Testis (tissue), 3 donors: ENCODE results near the gene DIS3L2. TPM values are rescaled to one million over a fixed set of nuclear protein-coding genes. Genes with fewer than 3 reads are reported as not detected.
"Not testable (repeated sequence)": the region's sequence is repeated elsewhere in the genome, so short reads cannot be mapped to it uniquely, and the experiment has no call there.

Experiments used
- DNase-seq: peaks from one replicate; pipeline ENCODE4 v3.0.0-alpha.2; 2019
- H3K27ac ChIP-seq, 2 donors: fragments of 200-600 bp; sonication (generic); one replicate each; pipeline ENCODE4 v1.5.1; 2019
- H3K27me3 ChIP-seq: fragments of 200-600 bp; sonication (generic); one replicate; pipeline ENCODE4 v1.5.1; 2019
- H3K36me3 ChIP-seq: fragments of 200-600 bp; sonication (generic); one replicate; pipeline ENCODE4 v1.5.1; 2017; ENCODE audit warnings: low read depth; ENCODE audit errors: missing control alignments
- H3K4me1 ChIP-seq: fragments of 200-600 bp; sonication (generic); one replicate; pipeline ENCODE4 v1.5.1; 2019
- H3K4me3 ChIP-seq, 2 donors: fragments of 200-600 bp; sonication (generic); one replicate each; pipeline ENCODE4 v1.5.1; 2017 to 2019
- H3K9me3 ChIP-seq: fragments of 200-600 bp; sonication (generic); one replicate; pipeline ENCODE4 v1.5.1; 2017
- CTCF ChIP-seq, 3 experiments: fragments of 450-650 bp in 2 of 3; fragments of 200-600 bp in 1 of 3; sonication (generic) in 1 of 3; IDR thresholded peaks; one replicate each; pipeline ENCODE4 v1.5.1; 2016 to 2019; ENCODE audit warnings: antibody characterized with exemption in 3 of 3, mild to moderate bottlenecking in 2 of 3, moderate library complexity in 1 of 3
- POLR2A ChIP-seq: fragments of 450-650 bp; IDR thresholded peaks from one replicate; pipeline ENCODE4 v1.6.1; 2017; ENCODE audit warnings: antibody characterized with exemption, mild to moderate bottlenecking, moderate library complexity
- WGBS, 2 donors: methylation state at CpG; one replicate each; pipeline ENCODE4 v1.1.5; 2018; 5-methylcytosine and 5-hydroxymethylcytosine counted together
- intact Hi-C: fragments of 100-400 bp; cut with DNase I; formaldehyde crosslinking; loops from one replicate; pipeline ENCODE4 v1.15.1; 2023; ENCODE audit warnings: low total_unique reads
- polyA plus RNA-seq: library from polyadenylated mRNA; stranded (reverse); fragments of 350-450 nt; fragmentation: Illumina TruSeq; extraction: RNeasy Lipid Tissue Mini Kit (QIAGEN cat#74804); gene quantifications from one replicate; pipeline ENCODE4 v1.2.3, GENCODE V29; 2014; ENCODE audit warnings: low read depth, low replicate concordance; ENCODE audit not compliant: insufficient read depth
- total RNA-seq, 2 donors: library from RNA; depleted of rRNA; stranded (reverse); fragments of >200 nt; gene quantifications; one replicate each; pipeline ENCODE4 v1.2.3, GENCODE V29; 2016

DIS3L2 gene
- total and polyA plus RNA-seq, 3 donors from 2014 or later, result 32.5 to 80.7 (median 70.4) TPM

GRCh38 chr2:232332940-232333259, 371.4 kb downstream of the DIS3L2 start:
- Histone ChIP-seq H3K27ac (no peak overlapping the region), H3K4me3 (no peak overlapping the region), H3K9me3 (no peaks in the 10 kb centered on the region), H3K27me3 (no peaks in the 10 kb centered on the region), H3K36me3 (no peaks in the 10 kb centered on the region), H3K4me1 (no peaks in the 10 kb centered on the region)
- WGBS, 2 donors, result 74 to 82% methylated on average over 10 of the region's 10 CpGs
- TF ChIP-seq POLR2A, result no peak
- TF ChIP-seq CTCF (IDR thresholded peaks at IDR 0.05), result no peak
- no peak for DNase-seq
- intact Hi-C loops, result no loop called here

DNA sequence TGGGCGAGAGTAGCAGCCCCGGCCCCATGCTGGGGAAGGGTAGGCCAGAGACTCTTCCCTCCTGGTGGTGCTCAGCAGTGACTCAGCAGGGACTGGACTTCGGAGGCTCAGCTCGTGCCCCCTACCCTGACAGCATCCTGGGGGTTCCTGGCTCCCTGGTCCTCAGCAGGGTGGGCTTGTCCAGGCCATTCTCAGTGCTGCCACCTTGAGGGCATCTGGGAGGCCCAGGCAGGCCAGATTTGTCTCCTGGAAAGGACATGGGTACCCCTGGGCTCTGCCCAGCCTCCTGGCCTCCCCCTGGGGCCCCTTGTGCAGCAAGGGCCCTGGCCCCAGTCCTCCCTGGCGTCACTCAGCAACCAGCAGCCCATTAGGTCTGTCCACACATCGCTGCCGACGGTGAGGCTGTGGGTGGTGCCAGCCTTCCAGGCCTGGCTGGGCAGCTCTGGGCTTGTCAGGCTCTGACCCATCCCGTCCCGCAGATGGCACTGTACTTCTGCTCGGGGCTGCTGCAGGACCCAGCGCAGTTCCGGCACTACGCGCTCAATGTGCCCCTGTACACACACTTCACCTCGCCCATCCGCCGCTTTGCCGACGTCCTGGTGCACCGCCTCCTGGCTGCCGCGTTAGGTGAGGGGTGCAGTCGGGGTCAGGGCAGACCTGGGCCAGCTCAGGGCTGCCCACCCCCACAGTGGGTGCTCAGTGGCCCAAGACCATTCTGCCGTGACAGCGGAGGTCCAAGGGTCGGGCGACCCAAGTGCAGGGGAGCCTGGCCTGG, 372.0 kb downstream of the DIS3L2 start:
- no peaks in the 10 kb centered on the region for H3K36me3 ChIP-seq

DNA sequence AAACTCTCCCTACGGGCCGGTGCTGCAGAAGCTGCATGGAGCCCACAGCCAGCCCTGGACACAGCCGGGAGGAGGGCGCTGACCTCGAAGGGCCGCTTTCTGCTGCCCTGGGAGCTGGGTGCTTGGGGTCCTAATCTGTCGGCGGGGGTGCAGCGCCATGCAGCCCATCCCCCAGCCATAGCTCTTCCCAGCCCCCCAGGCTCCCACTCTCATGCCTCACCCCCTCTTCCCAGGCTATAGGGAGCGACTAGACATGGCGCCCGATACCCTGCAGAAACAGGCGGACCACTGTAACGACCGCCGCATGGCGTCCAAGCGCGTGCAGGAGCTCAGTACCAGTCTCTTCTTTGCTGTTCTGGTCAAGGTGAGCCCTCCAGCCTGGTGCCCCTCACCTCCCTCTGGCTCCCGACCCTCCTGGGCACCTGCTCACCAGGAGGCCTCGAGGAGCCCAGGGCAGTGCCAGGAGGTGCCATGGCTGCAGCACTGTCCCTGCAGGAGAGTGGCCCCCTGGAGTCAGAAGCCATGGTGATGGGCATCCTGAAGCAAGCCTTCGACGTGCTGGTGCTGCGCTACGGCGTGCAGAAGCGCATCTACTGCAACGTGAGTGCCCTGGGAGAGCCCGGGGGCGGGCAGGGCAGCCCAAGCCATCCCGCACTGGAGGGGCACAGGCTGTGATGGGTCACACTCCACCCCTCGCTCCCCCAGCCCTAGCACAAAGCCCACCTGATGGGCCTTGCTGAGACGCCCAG, 372.8 kb downstream of the DIS3L2 start:
- H3K9me3 ChIP-seq, H3K27ac ChIP-seq, DNase-seq, H3K27me3 ChIP-seq, H3K36me3 ChIP-seq, H3K4me1 ChIP-seq, intact Hi-C loops, H3K4me3 ChIP-seq: not testable (repeated sequence)
- 96 to 97% methylated on average over 15 to 31 of the region's 33 CpGs for WGBS, 2 donors

More for the DNA sequence above, 372.0 kb downstream of the DIS3L2 start:
- Histone ChIP-seq H3K27ac (no peak overlapping the region), H3K9me3 (no peaks in the 10 kb centered on the region), H3K4me1 (no peaks in the 10 kb centered on the region), H3K27me3 (no peaks in the 10 kb centered on the region), H3K4me3 (no peak overlapping the region)
- no peak for DNase-seq
- TF ChIP-seq CTCF (IDR thresholded peaks at IDR 0.05), result peak in 2 of 3 experiments; percentile 11 to 33
- TF ChIP-seq POLR2A, result no peak
- 96 to 99% methylated on average over 21 to 27 of the region's 28 CpGs for WGBS, 2 donors
- intact Hi-C loops, result no loop called here

DNA sequence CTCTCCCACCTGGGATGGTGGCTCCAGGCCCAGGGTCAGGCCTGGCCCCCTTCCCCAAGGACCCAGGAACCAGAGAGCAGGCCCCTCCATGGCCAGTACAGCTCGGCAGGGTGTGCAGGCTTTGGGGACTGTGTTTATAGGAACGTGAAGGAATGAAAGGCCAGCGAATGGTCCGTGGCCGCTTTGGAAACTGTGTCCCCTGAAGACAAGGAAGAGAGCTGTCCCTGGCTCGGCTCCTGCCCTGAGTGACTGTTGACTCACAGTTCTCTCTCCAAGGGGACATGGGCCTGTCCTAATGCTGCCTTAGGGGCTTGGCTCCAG, 373.3 kb downstream of the DIS3L2 start:
- H3K36me3 ChIP-seq, H3K9me3 ChIP-seq, H3K4me1 ChIP-seq, H3K27ac ChIP-seq, DNase-seq, H3K4me3 ChIP-seq, H3K27me3 ChIP-seq, intact Hi-C loops: not testable (repeated sequence)
- WGBS, 2 donors, result no CpG with 5 or more reads among the region's 6 CpGs

GRCh38 chr2:232335206-232335858, 373.8 kb downstream of the DIS3L2 start:
- H3K4me3 ChIP-seq, H3K27me3 ChIP-seq, H3K4me1 ChIP-seq, intact Hi-C loops, H3K36me3 ChIP-seq, H3K9me3 ChIP-seq, H3K27ac ChIP-seq: not testable (repeated sequence)
- peak; percentile 11 for DNase-seq
- peak in 2 of 3 experiments; percentile 9 to 75 for TF ChIP-seq CTCF (IDR thresholded peaks at IDR 0.05)
- 84% methylated on average over 10 of the region's 15 CpGs; no CpG with 5 or more reads in 1 of the 2 donors for WGBS, 2 donors
